NCI-H1105 treated with DMSO at 0.1 percent for 48 hours (cell line): ENCODE results near the gene EPN1.

Experiments used
- DNase-seq: peaks from one replicate; lab custom pipeline; 2025; lab: John Stamatoyannopoulos, UW

The EPN1 gene

DNA sequence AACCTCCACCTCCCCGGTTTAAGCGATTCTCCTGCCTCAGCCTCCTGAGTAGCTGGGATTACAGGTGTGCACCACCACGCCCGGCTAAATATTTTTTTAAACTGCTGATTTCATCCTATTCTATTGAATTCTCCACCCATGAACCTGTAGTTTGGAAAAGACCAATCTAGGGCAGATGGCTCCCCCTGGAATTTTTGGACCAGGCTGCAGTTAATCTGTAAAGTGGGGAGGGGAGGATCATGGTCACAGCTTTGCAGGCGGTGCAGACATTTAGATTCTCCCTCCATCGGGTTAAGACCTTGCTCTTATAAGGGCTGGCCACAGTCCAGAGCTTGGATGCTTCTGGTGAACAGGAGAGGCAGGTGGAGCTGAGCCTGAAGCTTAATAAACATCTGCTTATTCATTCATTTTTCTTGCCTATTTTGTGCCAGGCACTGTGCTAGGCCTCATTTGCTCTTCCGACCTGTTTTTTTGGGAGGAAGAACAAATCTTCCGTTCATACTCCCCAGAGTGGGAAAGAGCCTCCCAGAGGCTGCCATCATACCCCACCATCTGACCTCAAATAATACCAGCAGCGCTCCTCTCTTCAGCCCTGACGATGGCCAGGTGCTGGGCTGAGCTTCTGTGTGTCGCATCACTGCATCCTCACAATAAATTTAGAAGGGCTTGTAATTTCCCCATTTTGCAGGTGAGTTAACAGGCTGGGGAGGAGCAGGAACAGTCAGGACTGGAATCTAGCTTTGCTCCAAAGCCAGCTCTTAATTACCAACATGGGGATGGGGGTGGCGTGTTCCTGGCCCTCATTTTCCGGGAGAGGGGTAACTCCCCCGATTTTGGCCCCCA, 27.9 kb upstream of the EPN1 start:
- peak; percentile 24 for DNase-seq

DNA sequence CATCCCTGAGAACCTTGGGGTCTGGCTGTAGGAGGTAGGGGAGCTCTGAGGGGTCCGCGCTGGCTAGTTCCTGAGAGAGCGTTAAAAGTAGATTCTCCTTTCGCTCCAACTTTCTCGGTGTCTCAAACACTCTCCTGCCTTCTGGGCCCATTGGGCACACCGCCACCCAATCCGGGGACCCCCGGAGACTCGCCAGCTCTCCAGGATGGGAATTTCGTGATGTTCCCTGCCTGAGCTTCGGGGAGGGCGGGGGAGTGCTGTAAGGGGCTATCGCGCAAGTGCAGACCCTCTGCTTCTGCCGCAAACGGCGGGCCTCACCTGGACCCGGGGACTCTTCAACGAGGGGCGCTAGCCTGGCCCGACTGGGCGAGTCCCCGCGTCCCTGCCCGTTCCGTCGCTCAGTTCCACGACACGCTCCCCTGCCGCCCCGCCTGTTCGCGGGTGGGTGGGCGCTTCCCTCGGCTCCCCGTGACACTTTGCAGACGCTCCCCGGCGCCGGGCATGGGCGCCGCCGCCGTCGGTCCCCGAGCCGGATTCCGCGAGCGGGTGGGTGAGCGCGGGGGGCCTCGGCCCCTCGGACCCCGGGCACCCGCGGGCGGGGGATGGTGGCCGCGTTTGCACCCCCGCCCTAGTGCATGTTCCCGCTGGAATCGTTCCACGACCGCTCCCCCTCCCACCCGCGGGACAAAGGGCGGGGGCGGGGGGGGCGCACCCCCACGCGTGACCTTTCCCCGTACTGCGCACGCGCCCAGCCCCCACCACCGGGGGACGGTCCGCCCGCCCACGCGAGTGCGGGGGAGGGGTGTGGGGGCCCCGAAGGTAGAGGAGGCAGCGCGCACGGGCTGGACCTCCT, 27.1 kb upstream of the EPN1 start, which contains the start of gene CCDC106:
Gene CCDC106, plus strand, starts transcription at position 481 of the 853 bp plus-strand sequence. CDS start 835 bp downstream, outside the sequence.
- peak; percentile 79 for DNase-seq

- no peak for DNase-seq
Observed at GRCh38 chr19:55648585-55649267, 26.3 kb upstream of the EPN1 start.

- DNase-seq: no peak
Observed at GRCh38 chr19:55649268-55650125, 25.5 kb upstream of the EPN1 start.

GRCh38 chr19:55650126-55650557, 24.9 kb upstream of the EPN1 start:
- DNase-seq: no peak

DNA sequence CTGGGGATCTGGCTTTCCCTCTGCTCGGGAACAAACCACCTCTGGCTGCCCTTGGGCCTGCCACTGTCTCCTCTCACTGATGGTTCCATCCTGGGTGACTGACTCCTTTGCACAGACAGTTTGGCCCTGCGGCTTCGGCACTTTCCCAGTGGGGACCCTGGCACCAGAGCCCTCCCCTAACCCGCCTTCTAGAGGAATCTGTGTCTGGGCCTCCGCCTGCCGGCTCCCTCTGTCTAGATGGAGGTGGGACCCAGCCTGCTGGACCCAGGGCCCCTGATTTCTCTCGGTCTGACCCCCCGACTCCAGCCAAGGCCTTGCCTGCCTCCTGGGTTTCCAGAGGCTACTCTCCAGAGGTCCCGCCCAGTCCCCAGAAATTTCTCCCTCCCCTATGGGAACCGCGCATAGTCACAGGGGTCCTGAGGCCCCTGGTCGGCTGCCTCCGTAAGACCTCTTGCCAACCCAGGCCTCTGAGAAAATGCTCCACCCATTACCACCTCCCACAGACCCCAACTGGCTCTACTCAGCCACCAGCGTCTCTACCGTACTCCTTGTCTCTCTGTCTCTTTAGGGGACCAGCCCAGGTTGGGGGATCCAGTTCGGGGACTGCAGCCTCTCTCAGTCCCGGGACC, 24.3 kb upstream of the EPN1 start:
- no peak for DNase-seq

GRCh38 chr19:55651236-55651635, 23.8 kb upstream of the EPN1 start:
- DNase-seq: no peak

- no peak for DNase-seq
Observed at GRCh38 chr19:55652311-55653128, 22.5 kb upstream of the EPN1 start.

- DNase-seq: peak; percentile 99
Observed at GRCh38 chr19:55653651-55654322, 21.2 kb upstream of the EPN1 start.

DNA sequence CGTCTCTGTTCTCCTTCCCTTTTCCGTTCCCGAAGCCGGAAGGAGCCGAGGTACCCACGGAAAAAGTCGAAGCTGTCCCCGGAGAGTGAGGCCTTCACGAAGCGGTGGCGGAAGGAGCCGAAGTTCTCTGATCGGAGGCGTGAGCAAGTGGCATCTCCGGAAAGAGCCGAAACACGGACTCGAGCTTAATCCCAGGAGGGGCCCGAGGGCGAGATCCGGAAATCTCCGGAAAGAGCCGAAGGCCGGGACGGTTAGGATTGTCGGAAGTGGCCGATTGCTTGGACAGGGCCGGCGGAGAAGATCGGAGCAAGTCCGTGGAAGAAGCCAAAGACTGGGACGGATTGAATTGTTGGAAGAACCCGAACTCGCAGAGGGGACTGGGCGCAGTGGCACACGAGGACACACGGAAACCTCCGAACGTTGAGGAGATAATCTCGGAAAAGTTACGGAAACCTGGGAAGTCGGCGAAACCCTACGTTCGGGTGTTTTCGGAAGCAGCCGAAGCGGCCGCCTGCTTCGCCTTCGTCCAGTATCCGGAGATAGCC, 20.6 kb upstream of the EPN1 start:
- peak; percentile 99 for DNase-seq

DNA sequence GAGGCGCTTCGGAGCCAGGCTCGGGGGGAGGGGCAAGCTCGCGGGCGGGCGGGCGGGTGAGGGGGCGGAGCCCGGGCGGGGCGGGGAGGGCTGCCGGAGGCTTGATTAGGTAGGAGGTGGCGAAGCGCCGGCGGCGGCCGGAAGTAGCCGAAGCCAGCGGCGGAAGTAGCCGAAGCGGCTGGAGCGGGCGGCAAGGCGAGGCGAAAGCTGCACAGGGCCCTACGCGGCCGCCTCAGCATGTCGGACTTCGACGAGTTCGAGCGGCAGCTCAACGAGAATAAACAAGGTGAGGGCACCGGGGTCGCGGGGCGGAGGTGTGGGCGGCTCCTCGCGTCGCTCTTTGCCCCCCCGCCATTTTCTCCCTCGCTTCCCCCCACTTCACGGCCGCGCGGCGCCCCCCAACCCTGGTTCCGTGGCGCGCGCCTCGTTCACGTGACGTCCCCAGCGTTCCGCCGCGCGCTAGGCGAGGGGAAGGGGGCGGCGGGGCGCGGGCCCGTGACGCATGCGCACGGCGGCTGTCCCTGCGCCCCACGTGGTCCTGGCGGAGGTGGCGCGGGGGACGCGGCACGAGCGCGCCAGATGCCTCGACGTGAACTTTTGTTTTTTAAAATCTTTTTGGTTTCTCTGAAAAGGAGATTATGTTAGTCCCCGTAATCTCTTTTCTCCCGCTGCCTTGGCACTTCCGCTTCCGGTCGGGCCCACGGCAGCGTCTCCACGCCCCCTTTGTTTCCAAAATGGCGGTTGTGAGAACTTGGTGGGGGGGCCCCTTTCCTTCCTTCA, 20.0 kb upstream of the EPN1 start, which contains the start of gene U2AF2:
Gene U2AF2, plus strand, starts transcription at position 168 of the 780 bp plus-strand sequence. Its CDS starts 70 bp downstream, at position 238.
- peak; percentile 70 for DNase-seq

GRCh38 chr19:55655648-55656040, 19.4 kb upstream of the EPN1 start:
- no peak for DNase-seq

- no peak for DNase-seq
Observed at GRCh38 chr19:55656552-55656951, 18.5 kb upstream of the EPN1 start.

DNA sequence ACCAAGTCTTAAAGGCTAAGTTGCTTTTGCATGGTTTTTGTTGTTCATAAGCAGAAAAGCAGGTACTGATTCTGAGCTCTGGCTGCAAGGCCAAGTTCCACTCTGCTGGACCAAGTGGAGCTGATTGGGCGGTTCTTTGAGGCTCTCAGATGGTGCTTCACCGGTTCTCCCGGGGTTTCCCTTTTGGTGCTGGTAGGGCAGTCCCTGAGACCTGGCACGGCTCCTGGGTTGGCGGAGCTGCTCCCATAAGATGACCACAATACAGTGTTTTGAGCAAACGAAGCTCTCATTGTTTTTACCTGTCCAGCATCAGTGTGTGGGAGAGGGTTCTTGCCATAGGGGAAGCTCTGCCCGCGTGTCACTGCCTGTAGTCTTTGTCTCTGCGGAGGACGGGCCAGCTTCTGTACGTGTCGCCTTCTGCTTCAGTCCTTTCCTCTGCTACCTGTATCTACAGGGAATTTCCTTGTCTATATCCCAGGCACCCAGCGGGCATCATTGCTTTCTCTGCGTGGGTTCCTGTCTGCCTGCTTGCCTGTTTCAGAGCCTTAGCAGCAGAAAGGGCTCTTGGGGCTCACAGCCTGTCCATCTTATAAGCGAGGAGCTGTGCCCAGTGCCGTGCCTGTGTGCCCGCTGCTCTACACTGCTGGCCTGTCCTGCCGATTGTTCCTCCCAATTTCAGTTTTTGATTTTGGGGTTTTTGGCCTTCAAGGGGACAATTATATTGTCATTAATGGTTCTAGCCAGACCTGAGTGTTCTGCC, 17.9 kb upstream of the EPN1 start:
- DNase-seq: no peak

- DNase-seq: no peak
Observed at GRCh38 chr19:55658846-55659459, 16.1 kb upstream of the EPN1 start.

- no peak for DNase-seq
Observed at GRCh38 chr19:55659822-55660221, 15.2 kb upstream of the EPN1 start.

DNA sequence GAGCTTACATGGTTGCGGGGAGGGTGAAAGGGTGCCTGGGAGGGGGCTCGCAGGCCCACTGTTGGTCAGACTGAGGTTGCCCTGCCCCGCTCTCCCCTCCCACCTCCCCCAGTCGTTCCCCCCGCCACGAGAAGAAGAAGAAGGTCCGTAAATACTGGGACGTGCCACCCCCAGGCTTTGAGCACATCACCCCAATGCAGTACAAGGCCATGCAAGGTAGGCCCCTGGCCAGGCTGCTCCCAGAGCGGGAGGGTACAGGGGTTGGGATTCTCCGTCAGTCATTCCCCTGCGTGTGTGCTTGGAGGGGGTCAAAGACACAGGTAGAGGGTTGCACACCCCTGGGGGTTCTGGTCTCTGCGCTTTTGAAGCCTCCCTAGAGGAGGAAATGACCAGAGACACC, 14.6 kb upstream of the EPN1 start:
- DNase-seq: no peak
